Astrocyte of the spinal cord (primary cell): ENCODE results near the gene SLC1A7.
A peak's percentile ranks its signal among the peaks of the same experiment; 100 is the strongest.

Source experiments
- DNase-seq: peaks from one replicate; pipeline ENCODE4 v3.0.0; 2011; ENCODE audit warnings: low read depth, low spot score
- H3K4me3 ChIP-seq: 2 replicates; pipeline ENCODE4 v1.5.1; 2011; ENCODE audit warnings: low read depth, mild to moderate bottlenecking, low read length, moderate library complexity
- in situ Hi-C: cut with HindIII; loops from 2 replicates; pipeline ENCODE4 v1.10.0; 2017; ENCODE audit warnings: low sequenced_read_pairs
- TF ChIP-seq, protein P1 (sequence below): IDR thresholded peaks from 2 replicates; pipeline ENCODE4 v1.5.1; 2012; ENCODE audit warnings: low read depth, mild to moderate bottlenecking, low read length, inconsistent platforms

The SLC1A7 gene

DNA sequence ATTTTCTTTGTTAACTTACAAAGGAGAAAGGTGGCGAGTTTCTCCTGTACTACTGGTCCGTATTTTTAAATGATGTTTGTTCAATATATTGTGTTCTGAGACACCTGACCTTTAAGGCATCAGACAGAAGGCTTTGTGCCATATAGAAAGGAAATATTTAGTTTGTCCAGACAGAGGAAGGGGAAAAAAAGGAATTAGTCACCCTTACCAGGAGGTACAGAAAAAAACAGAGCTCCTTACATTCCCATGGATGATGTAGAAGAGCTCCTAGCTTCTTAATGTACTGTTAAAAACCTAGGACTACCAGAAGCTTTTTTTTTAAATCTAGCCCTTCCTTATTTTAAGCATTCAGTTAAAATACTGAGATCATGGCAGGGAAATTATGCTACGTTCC, 92.9 kb downstream of the SLC1A7 start:
- in situ Hi-C loops = no loop called here
- DNase-seq = peak; percentile 45
- TF ChIP-seq, protein P1, sequence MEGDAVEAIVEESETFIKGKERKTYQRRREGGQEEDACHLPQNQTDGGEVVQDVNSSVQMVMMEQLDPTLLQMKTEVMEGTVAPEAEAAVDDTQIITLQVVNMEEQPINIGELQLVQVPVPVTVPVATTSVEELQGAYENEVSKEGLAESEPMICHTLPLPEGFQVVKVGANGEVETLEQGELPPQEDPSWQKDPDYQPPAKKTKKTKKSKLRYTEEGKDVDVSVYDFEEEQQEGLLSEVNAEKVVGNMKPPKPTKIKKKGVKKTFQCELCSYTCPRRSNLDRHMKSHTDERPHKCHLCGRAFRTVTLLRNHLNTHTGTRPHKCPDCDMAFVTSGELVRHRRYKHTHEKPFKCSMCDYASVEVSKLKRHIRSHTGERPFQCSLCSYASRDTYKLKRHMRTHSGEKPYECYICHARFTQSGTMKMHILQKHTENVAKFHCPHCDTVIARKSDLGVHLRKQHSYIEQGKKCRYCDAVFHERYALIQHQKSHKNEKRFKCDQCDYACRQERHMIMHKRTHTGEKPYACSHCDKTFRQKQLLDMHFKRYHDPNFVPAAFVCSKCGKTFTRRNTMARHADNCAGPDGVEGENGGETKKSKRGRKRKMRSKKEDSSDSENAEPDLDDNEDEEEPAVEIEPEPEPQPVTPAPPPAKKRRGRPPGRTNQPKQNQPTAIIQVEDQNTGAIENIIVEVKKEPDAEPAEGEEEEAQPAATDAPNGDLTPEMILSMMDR = no peak
- H3K4me3 ChIP-seq = no peak overlapping the region

DNA sequence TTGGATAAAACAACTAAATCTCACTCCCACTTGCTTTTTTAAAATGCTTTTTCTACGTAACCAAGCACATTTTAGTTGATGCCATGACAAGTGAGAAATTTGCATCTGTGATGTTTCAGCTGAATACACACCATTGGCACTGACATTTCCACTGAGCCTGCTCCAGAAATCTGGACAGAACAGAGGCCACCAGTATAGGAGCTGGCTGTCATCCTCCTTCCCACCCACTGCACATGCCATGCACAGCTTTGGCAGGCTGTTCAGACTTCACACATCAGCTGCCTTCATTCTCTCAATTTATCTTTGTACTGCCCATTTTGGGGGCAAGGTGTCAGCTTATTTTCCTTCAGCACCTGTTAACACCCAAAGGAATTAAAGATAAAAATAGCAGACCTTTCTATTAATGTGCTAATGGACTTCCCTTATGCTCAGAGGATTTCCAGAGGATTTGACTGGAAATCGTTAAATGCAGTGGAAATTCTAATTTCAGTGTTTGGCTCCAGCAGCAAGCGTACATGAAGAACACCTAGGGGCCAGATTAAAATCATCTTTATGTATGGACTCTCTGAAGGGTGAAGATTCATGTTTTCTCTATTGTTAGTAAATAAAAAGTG, 93.4 kb downstream of the SLC1A7 start:
- in situ Hi-C loops = no loop called here
- DNase-seq = no peak
- H3K4me3 ChIP-seq = no peak overlapping the region
- TF ChIP-seq, protein P1 = no peak

DNA sequence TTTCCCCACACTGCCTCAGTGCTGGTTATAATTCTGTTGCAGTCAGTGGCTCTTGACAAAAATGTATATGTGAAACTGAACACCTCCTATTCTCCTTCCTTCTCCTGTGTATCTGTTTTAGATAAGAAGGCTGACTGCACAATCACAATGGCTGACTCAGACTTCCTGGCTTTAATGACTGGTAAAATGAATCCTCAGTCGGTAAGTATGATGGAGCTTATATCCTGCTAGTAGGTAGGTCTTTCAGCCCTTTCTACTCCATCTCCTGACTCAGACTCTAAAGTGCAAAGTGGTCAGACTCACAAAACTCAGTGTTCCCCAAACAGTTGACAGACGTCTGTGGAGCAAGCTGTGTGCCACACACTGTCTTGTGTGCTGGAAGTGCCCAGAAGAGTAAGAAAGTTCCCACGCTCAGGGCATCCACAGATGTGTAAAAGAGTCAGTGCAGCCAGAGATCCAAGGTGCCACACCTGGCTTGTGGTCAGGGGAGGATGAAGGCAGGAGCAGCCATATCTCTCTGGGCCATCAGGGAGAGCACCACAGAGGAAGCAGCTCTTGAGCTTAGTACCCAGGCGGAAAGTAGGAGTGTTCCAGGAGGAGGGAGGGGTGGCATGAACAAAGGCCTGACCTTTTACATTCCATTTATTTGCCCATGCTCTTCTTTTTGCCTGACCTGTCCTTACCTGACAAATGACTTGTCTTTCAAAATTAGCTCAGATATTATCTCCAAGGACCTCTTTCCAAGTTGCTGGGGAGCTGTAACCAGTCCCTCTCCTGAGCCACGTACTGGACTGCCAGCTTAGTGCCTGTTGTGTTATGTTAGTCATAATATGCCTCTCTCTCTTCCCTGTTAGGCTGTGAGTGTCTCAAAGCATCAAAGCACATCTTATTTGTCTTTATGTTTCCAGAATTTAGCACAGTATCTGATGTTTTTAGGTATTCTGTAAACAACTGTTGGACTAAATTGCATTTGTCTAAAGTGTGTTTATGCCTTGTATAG, 94.4 kb downstream of the SLC1A7 start:
- DNase-seq = peak; percentile 88
- in situ Hi-C loops = no loop called here
- TF ChIP-seq, protein P1 = no peak
- H3K4me3 ChIP-seq = no peak overlapping the region

DNA sequence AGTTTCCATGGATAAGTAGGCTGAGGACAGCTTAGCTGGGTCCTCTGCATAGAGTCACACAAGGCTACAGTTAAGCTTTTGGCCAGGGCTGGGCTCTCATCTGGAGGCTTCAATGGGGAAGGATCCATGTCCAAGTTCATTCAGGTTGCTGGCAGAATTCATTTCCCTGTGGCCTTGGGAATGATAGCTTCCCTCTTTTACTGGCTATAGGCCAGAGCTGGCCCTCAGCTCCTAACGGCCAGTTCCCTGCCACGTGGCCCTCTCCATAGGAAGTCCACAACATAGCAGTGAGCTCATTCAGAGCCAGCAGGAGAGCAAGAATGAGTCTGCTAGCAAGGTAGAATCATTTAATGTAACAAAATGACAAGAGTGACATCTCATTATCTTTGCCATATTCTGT, 95.5 kb downstream of the SLC1A7 start:
- no peak overlapping the region for H3K4me3 ChIP-seq
- TF ChIP-seq, protein P1 = no peak
- in situ Hi-C loops = no loop called here
- DNase-seq = peak; percentile 89

DNA sequence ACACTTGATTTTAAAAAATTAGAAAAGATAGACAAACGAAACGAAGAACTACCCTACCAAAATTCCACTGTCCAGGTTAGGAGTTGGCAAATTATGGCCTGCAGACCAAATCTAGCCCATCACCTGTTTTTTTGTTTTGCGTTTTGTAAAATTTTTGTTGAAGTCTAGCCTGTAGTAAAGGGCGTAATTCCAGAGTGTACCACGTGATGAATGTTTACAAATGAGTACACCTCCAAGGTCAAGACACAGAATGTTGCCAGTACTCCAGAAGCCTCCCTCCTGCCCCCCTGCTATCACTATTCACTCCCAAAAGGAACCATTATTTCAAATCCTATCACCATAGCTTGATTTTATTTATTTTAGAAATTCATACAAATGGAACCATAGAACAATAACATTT, 97.5 kb downstream of the SLC1A7 start:
- TF ChIP-seq, protein P1 = no peak
- in situ Hi-C loops = no loop called here
- H3K4me3 ChIP-seq = no peak overlapping the region
- no peak for DNase-seq

DNA sequence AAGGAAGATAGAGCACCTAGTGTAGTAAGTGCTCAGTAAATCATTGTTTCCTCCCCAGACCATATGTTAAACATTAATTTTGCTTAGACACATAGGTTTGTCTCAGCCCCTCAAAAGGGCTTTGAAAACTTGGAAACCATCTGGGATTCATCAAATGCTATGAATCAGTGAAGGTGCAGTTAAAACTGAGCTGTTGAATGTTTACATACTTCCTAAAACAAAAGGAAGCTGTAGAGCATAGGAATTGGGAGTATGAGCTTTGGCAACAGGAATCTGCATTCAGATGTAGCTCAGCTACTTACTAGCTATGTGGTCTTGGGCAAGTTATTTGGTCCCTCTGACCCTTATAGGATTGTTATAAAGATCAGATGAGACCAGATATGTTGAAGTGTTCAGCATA, 99.2 kb downstream of the SLC1A7 start:
- H3K4me3 ChIP-seq = no peak overlapping the region
- peak; percentile 64 for DNase-seq
- in situ Hi-C loops = no loop called here
- TF ChIP-seq, protein P1 = no peak
